ENCODE data around the gene UVSSA. TPM values are rescaled to one million over a fixed set of nuclear protein-coding genes. Genes with fewer than 3 reads are reported as not detected.

The UVSSA gene
- polyA plus RNA-seq, 1 donor from 2014 or later: 13.3 TPM

DNA sequence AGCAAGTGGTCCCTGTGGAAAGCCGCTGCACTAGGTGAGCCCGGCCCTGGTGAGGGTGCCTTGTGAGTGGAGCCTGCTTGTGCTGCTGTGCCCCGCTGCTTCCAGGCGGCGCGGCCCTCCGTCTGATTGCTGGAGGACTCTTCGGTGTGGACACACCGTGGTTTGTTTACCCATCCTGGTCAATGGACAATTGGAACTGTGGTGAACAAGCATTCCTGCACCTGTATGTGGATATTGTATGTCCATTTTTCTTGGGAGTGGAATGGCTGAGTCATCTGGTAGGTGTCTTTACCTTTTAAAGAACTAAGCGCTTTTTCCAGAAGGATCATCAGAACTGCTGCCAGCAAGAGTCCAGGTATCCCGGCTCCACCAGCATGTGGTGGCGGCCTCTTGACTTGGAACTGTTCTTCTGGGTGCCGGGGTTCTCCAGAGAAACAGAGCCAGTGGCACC lies 41.7 kb upstream of the UVSSA start:
- no peaks in the 10 kb centered on the region for H3F3A ChIP-seq (ENCODE audit: insufficient read depth, low read length, poor library complexity, severe bottlenecking)
- no peaks in the 10 kb centered on the region for H3K27me3 ChIP-seq (ENCODE audit: insufficient read depth, low read depth, low read length)
- TF ChIP-seq TAF1 (IDR thresholded peaks at IDR 0.05; ENCODE audit: low read depth) (no peak), RAD21 (conservative IDR thresholded peaks at IDR 0.05) (no peak), POLR2AphosphoS5 (IDR thresholded peaks at IDR 0.05) (no peak), REST (IDR thresholded peaks at IDR 0.05; ENCODE audit: borderline replicate concordance) (no peak), MXI1 (conservative IDR thresholded peaks at IDR 0.05; ENCODE audit: poor library complexity, severe bottlenecking) (no peak), SMC3 (conservative IDR thresholded peaks at IDR 0.05; ENCODE audit: poor library complexity) (no peak), EP300 (conservative IDR thresholded peaks at IDR 0.05; ENCODE audit: poor library complexity, severe bottlenecking) (no peak), EZH2 (IDR thresholded peaks at IDR 0.05; ENCODE audit: borderline replicate concordance, insufficient read depth, low read length, poor library complexity, severe bottlenecking) (no peak)
- TF ChIP-seq, protein P1, sequence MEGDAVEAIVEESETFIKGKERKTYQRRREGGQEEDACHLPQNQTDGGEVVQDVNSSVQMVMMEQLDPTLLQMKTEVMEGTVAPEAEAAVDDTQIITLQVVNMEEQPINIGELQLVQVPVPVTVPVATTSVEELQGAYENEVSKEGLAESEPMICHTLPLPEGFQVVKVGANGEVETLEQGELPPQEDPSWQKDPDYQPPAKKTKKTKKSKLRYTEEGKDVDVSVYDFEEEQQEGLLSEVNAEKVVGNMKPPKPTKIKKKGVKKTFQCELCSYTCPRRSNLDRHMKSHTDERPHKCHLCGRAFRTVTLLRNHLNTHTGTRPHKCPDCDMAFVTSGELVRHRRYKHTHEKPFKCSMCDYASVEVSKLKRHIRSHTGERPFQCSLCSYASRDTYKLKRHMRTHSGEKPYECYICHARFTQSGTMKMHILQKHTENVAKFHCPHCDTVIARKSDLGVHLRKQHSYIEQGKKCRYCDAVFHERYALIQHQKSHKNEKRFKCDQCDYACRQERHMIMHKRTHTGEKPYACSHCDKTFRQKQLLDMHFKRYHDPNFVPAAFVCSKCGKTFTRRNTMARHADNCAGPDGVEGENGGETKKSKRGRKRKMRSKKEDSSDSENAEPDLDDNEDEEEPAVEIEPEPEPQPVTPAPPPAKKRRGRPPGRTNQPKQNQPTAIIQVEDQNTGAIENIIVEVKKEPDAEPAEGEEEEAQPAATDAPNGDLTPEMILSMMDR (IDR thresholded peaks at IDR 0.05; ENCODE audit: poor library complexity, severe bottlenecking): no peak
- no peaks in the 10 kb centered on the region for H3K9me2 ChIP-seq (ENCODE audit: insufficient read depth, low read length)
- no peaks in the 10 kb centered on the region for H3K36me3 ChIP-seq (ENCODE audit: insufficient read depth, low read length)
- H2AFZ ChIP-seq (ENCODE audit: low read depth, low read length): no peak overlapping the region
- H3K27ac ChIP-seq (ENCODE audit: low read length): no peak overlapping the region
- no peak overlapping the region for H3K4me2 ChIP-seq (ENCODE audit: low read length)
- H3K9ac ChIP-seq (ENCODE audit: low read length): no peak overlapping the region
- H3K79me2 ChIP-seq (replicated peaks; ENCODE audit: insufficient read depth, low read length): peaks cover 28% of the 10 kb centered on the region
- H4K20me1 ChIP-seq (ENCODE audit: insufficient read depth): no peaks in the 10 kb centered on the region
- no peak overlapping the region for H3K4me3 ChIP-seq (ENCODE audit: low read length)
- H3K9me3 ChIP-seq (ENCODE audit: low read length): no peaks in the 10 kb centered on the region

- peaks cover 27% of the 10 kb centered on the region for H3K79me2 ChIP-seq (replicated peaks; ENCODE audit: insufficient read depth, low read length)
These were observed 41.1 kb upstream of the UVSSA start for GRCh38 chr4:1305781-1306455.

More at GRCh38 chr4:1305781-1306455, 41.1 kb upstream of the UVSSA start:
- no peaks in the 10 kb centered on the region for H3K9me2 ChIP-seq (ENCODE audit: insufficient read depth, low read length)
- no peak overlapping the region for H3K4me3 ChIP-seq (ENCODE audit: low read length)
- H2AFZ ChIP-seq (ENCODE audit: low read depth, low read length): no peak overlapping the region
- H3K9me3 ChIP-seq (ENCODE audit: low read length): no peaks in the 10 kb centered on the region
- no peaks in the 10 kb centered on the region for H3K27me3 ChIP-seq (ENCODE audit: insufficient read depth, low read depth, low read length)
- no peak overlapping the region for H3K27ac ChIP-seq (ENCODE audit: low read length)
- H3K4me2 ChIP-seq (ENCODE audit: low read length): no peak overlapping the region
- TF ChIP-seq MXI1 (conservative IDR thresholded peaks at IDR 0.05; ENCODE audit: poor library complexity, severe bottlenecking) (no peak), EZH2 (IDR thresholded peaks at IDR 0.05; ENCODE audit: borderline replicate concordance, insufficient read depth, low read length, poor library complexity, severe bottlenecking) (no peak), POLR2AphosphoS5 (IDR thresholded peaks at IDR 0.05) (no peak)
- H4K20me1 ChIP-seq (ENCODE audit: insufficient read depth): no peaks in the 10 kb centered on the region
- H3K36me3 ChIP-seq (ENCODE audit: insufficient read depth, low read length): no peaks in the 10 kb centered on the region
- H3F3A ChIP-seq (ENCODE audit: insufficient read depth, low read length, poor library complexity, severe bottlenecking): no peaks in the 10 kb centered on the region
- H3K9ac ChIP-seq (ENCODE audit: low read length): no peak overlapping the region

All from neural cell (in vitro differentiated cells).